HEK293 (cell line): ENCODE results near the gene TIMM50.

Source experiments
- CTCF ChIA-PET: fragments of 350-600 bp; formaldehyde crosslinking; extraction: SDS; loops from one replicate; lab custom pipeline; 2021; ENCODE audit warnings: antibody characterized with exemption; lab: Yijun Ruan, JAX
- POLR2A ChIA-PET: fragments of 300-600 bp; formaldehyde crosslinking; extraction: SDS; loops from one replicate; lab custom pipeline; 2020; ENCODE audit warnings: antibody characterized with exemption, inconsistent platforms; lab: Yijun Ruan, JAX
- H3K27ac ChIP-seq: fragments of 200-500 bp; sonication (Bioruptor generic); 2 replicates; pipeline ENCODE4 v1.5.1; 2014; ENCODE audit warnings: low read depth, low read length, control low read depth, inconsistent platforms; ENCODE audit errors: extremely low read depth
- H3K36me3 ChIP-seq, 2 experiments: fragments of 200-500 bp in 1 of 2; sonication (Bioruptor generic) in 1 of 2; 1 replicate in 1 of 2; 2 replicates in 1 of 2; pipeline ENCODE4 v1.5.1; 2014 to 2017; ENCODE audit warnings: inconsistent platforms in 2 of 2, low read length in 2 of 2; ENCODE audit not compliant: control insufficient read depth in 2 of 2, insufficient read depth in 1 of 2
- H3K4me1 ChIP-seq: fragments of 200-500 bp; sonication (Bioruptor generic); 2 replicates; pipeline ENCODE4 v1.5.1; 2014; ENCODE audit warnings: mild to moderate bottlenecking, low read length, inconsistent platforms; ENCODE audit not compliant: control insufficient read depth, insufficient read depth
- H3K4me3 ChIP-seq: 2 replicates; pipeline ENCODE4 v1.5.1; 2011; ENCODE audit warnings: low read depth, mild to moderate bottlenecking, control low read depth, low read length, moderate library complexity
- H3K9me3 ChIP-seq: fragments of 200-500 bp; sonication (Bioruptor generic); 2 replicates; pipeline ENCODE4 v1.5.1; 2014; ENCODE audit warnings: low read depth, low read length, inconsistent platforms; ENCODE audit not compliant: control insufficient read depth, insufficient read depth
- EGR2 ChIP-seq: fragments of 450-650 bp; formaldehyde crosslinking; IDR thresholded peaks from 2 replicates; pipeline ENCODE4 v1.5.1; 2016; ENCODE audit warnings: low read depth, missing biosample characterization, missing genetic modification characterization
- GFI1B ChIP-seq: fragments of 450-650 bp; formaldehyde crosslinking; IDR thresholded peaks from 2 replicates; pipeline ENCODE4 v1.5.1; 2016; ENCODE audit warnings: missing biosample characterization, missing genetic modification characterization
- KLF10 ChIP-seq: fragments of 450-650 bp; IDR thresholded peaks from 2 replicates; pipeline ENCODE4 v1.5.1; 2018; ENCODE audit warnings: missing biosample characterization, mild to moderate bottlenecking, missing genetic modification characterization
- KLF9 ChIP-seq: fragments of 450-650 bp; formaldehyde crosslinking; IDR thresholded peaks from 2 replicates; pipeline ENCODE4 v1.5.1; 2016; ENCODE audit warnings: missing biosample characterization, missing genetic modification characterization, low read depth
- PRDM1 ChIP-seq: fragments of 450-650 bp; formaldehyde crosslinking; IDR thresholded peaks from 2 replicates; pipeline ENCODE4; 2016; ENCODE audit warnings: missing biosample characterization, missing genetic modification characterization
- SALL2 ChIP-seq: fragments of 450-650 bp; formaldehyde crosslinking; IDR thresholded peaks from 2 replicates; pipeline ENCODE4 v1.5.0; 2017; ENCODE audit warnings: missing biosample characterization, mild to moderate bottlenecking, missing genetic modification characterization, borderline replicate concordance
- TCF7L2 ChIP-seq: IDR thresholded peaks from 2 replicates; pipeline ENCODE4 v1.6.1; 2011; ENCODE audit warnings: low read depth, mild to moderate bottlenecking, inconsistent platforms, low read length, moderate library complexity, borderline replicate concordance
- ZBTB1 ChIP-seq: fragments of 450-650 bp; formaldehyde crosslinking; IDR thresholded peaks from 2 replicates; pipeline ENCODE4 v1.5.1; 2016; ENCODE audit warnings: missing biosample characterization, missing genetic modification characterization
- ZFHX2 ChIP-seq: fragments of 450-650 bp; formaldehyde crosslinking; conservative IDR thresholded peaks from 2 replicates; pipeline ENCODE4 v1.5.1; 2016; ENCODE audit warnings: missing biosample characterization, missing genetic modification characterization
- ZNF140 ChIP-seq: fragments of 450-650 bp; formaldehyde crosslinking; IDR thresholded peaks from 2 replicates; pipeline ENCODE4 v1.5.1; 2016; ENCODE audit warnings: missing biosample characterization, missing genetic modification characterization
- ZNF2 ChIP-seq: fragments of 450-650 bp; formaldehyde crosslinking; IDR thresholded peaks from 2 replicates; pipeline ENCODE4 v1.5.1; 2016; ENCODE audit warnings: missing biosample characterization, missing genetic modification characterization
- ZNF623 ChIP-seq: fragments of 450-650 bp; formaldehyde crosslinking; IDR thresholded peaks from 2 replicates; pipeline ENCODE4 v1.5.1; 2016; ENCODE audit warnings: missing biosample characterization, missing genetic modification characterization
- ZNF664 ChIP-seq: fragments of 450-650 bp; formaldehyde crosslinking; IDR thresholded peaks from 2 replicates; pipeline ENCODE4 v1.5.1; 2016; ENCODE audit warnings: missing biosample characterization, missing genetic modification characterization
- ZNF768 ChIP-seq: fragments of 450-650 bp; formaldehyde crosslinking; IDR thresholded peaks from 2 replicates; pipeline ENCODE4 v1.5.1; 2018; ENCODE audit warnings: missing biosample characterization, mild to moderate bottlenecking, missing genetic modification characterization
- ZNF843 ChIP-seq: fragments of 450-650 bp; formaldehyde crosslinking; IDR thresholded peaks from 2 replicates; pipeline ENCODE4 v1.5.1; 2016; ENCODE audit warnings: missing biosample characterization, missing genetic modification characterization
- TF ChIP-seq, protein P1 (sequence below): fragments of 450-650 bp; formaldehyde crosslinking; IDR thresholded peaks from 2 replicates; pipeline ENCODE4 v1.5.1; 2016; ENCODE audit warnings: missing biosample characterization, missing genetic modification characterization
- TF ChIP-seq, protein P2 (sequence below): fragments of 450-650 bp; IDR thresholded peaks from 2 replicates; pipeline ENCODE4 v1.5.1; 2018; ENCODE audit warnings: missing biosample characterization, mild to moderate bottlenecking, missing genetic modification characterization
- TF ChIP-seq, protein P3 (sequence below): fragments of 450-650 bp; formaldehyde crosslinking; IDR thresholded peaks from 2 replicates; pipeline ENCODE4 v1.5.1; 2016; ENCODE audit warnings: missing biosample characterization, missing genetic modification characterization, borderline replicate concordance

TIMM50 gene

DNA sequence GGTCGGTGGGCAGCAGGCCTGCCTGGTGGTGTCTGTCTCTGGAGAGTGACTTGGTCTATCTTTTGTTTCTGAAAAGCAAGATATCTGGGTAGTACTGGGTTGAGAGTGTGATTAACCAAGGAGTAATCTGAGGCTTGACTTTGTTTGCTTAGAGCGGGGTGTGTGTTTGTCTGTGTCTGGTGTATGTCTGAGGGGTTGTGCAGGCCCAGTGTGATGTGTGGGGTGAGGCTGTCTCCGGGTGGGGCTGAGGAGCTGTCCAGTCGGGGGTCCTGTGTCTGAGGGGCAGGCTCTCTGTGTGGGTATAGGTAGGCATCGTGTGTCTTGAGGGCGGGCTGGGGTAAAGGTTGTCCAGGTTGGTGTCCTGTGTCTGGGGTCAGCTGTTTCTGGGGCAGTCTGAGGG lies 11.1 kb upstream of the TIMM50 start:
- TF ChIP-seq, protein P1, sequence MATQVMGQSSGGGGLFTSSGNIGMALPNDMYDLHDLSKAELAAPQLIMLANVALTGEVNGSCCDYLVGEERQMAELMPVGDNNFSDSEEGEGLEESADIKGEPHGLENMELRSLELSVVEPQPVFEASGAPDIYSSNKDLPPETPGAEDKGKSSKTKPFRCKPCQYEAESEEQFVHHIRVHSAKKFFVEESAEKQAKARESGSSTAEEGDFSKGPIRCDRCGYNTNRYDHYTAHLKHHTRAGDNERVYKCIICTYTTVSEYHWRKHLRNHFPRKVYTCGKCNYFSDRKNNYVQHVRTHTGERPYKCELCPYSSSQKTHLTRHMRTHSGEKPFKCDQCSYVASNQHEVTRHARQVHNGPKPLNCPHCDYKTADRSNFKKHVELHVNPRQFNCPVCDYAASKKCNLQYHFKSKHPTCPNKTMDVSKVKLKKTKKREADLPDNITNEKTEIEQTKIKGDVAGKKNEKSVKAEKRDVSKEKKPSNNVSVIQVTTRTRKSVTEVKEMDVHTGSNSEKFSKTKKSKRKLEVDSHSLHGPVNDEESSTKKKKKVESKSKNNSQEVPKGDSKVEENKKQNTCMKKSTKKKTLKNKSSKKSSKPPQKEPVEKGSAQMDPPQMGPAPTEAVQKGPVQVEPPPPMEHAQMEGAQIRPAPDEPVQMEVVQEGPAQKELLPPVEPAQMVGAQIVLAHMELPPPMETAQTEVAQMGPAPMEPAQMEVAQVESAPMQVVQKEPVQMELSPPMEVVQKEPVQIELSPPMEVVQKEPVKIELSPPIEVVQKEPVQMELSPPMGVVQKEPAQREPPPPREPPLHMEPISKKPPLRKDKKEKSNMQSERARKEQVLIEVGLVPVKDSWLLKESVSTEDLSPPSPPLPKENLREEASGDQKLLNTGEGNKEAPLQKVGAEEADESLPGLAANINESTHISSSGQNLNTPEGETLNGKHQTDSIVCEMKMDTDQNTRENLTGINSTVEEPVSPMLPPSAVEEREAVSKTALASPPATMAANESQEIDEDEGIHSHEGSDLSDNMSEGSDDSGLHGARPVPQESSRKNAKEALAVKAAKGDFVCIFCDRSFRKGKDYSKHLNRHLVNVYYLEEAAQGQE (tag by site-specific recombination): peak; percentile 68
- TF ChIP-seq, protein P2, sequence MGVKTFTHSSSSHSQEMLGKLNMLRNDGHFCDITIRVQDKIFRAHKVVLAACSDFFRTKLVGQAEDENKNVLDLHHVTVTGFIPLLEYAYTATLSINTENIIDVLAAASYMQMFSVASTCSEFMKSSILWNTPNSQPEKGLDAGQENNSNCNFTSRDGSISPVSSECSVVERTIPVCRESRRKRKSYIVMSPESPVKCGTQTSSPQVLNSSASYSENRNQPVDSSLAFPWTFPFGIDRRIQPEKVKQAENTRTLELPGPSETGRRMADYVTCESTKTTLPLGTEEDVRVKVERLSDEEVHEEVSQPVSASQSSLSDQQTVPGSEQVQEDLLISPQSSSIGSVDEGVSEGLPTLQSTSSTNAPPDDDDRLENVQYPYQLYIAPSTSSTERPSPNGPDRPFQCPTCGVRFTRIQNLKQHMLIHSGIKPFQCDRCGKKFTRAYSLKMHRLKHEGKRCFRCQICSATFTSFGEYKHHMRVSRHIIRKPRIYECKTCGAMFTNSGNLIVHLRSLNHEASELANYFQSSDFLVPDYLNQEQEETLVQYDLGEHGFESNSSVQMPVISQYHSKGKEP (tag by site-specific recombination): no peak
- TF ChIP-seq ZNF140 (tag by site-specific recombination): no peak
- TF ChIP-seq SALL2: 0 out of 2 replicates have a peak, but pooled peaks have one; percentile 73
- TF ChIP-seq ZNF2 (tag by site-specific recombination): no peak
- TF ChIP-seq KLF9: no peak
- TF ChIP-seq ZNF843 (tag by site-specific recombination): no peak
- H3K4me3 ChIP-seq: no peak overlapping the region
- no peaks in the 10 kb centered on the region for H3K9me3 ChIP-seq
- H3K36me3 ChIP-seq: peaks cover 98 to 100% of the 10 kb centered on the region in 2 experiments
- CTCF ChIA-PET: interaction anchor here (0.6 to 4.4 kb wide), 3 partner anchors 29 to 685 kb away, joined by 4 to 24 read pairs (median 5); partner anchors contain the start of gene EID2B
- peak overlapping the region; percentile 41; the same call in 1 of the 2 replicates for H3K27ac ChIP-seq
- POLR2A ChIA-PET: interaction anchor here (0.7 to 3.0 kb wide), 2 partner anchors 11 to 34 kb away, joined by 3 to 11 read pairs; partner anchors contain the start of genes RPS16 and TIMM50
- H3K4me1 ChIP-seq: no peaks in the 10 kb centered on the region

DNA sequence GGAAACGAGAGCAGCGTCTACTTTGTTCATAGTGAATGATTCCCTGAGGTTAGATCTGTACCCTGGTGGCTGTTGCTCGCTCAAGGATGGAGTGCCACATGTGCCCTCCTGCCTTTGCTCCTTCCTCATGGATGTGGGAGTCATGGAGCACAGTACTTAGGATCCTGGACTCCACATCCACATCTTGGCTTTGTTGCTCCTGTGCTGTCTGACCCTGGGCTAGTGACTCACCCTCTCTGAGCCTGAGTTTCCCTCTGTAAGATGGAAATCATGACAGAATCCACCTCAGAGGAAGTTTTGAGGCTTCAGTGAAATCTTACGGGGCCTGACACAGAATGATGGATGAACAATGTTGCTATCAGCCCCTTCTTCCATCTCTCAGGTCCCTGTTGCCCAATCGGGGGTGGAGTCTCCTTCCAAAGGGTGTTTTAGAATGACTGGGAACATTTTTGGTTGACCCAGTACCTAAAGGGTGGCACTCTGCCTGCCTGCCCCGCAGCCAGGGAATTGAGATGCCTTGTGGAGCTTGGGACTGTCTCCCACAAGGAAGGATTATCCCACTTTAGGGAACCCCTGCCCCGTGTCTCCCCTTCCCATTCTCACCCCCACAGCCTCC lies 9.8 kb upstream of the TIMM50 start:
- CTCF ChIA-PET: interaction anchor here (0.6 to 4.4 kb wide), 5 partner anchors 14 to 75 kb away, joined by 3 to 24 read pairs (median 3); partner anchors contain the start of genes EID2B and RPS16
- H3K4me1 ChIP-seq: no peaks in the 10 kb centered on the region
- peak overlapping the region; percentile 19; the same call in 1 of the 2 replicates for H3K27ac ChIP-seq
- TF ChIP-seq GFI1B (no peak), ZBTB1 (tag by site-specific recombination) (no peak), KLF10 (tag by site-specific recombination) (no peak), EGR2 (no peak), PRDM1 (tag by site-specific recombination) (no peak), TCF7L2 (no peak), ZNF768 (tag by site-specific recombination) (0 out of 2 replicates have a peak, but pooled peaks have one; percentile 63)
- POLR2A ChIA-PET: interaction anchor here (1.3 to 2.3 kb wide), 3 partner anchors 10 to 35 kb away, joined by 4 to 8 read pairs (median 6); partner anchors contain the start of genes RPS16 and TIMM50
- H3K4me3 ChIP-seq: no peak overlapping the region
- peaks cover 97 to 100% of the 10 kb centered on the region in 2 experiments for H3K36me3 ChIP-seq
- H3K9me3 ChIP-seq: no peaks in the 10 kb centered on the region

DNA sequence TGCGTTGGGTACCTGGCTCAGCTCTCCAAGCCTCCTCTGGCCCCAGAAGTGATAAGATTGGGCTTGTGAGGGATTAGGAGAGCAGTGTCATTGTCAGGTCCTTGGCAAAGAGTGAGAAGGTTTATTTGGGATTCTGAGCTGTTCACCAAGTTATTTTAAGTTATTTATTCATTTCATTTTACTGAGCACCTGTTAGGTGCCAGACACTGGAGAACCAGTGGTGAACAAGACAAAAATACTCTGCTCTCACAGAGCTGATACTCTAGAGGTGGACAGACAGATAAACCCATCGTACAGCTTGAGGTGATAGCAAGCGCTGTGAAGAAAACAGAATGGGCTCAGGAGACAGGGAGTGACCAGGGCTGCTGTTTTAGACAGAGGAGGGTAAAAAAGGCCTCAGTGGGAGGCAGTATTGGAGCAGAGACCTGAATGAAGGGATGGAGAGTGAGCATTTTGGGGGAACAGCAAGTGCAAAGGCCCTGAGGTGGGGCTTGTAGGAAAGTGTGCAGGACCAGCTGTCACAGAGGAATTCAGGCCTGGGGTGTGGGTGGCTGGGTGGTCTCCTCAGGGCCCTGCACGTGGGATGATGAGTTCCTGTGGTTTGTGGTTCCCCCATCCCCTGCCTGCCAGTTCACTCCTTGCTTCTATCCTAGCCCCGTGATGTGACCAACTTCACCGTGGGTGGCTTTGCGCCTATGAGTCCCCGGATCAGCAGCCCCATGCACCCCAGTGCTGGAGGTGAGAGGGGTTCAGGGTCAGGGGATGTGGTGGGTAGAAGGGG lies 8.7 kb upstream of the TIMM50 start:
- TF ChIP-seq, protein P3, sequence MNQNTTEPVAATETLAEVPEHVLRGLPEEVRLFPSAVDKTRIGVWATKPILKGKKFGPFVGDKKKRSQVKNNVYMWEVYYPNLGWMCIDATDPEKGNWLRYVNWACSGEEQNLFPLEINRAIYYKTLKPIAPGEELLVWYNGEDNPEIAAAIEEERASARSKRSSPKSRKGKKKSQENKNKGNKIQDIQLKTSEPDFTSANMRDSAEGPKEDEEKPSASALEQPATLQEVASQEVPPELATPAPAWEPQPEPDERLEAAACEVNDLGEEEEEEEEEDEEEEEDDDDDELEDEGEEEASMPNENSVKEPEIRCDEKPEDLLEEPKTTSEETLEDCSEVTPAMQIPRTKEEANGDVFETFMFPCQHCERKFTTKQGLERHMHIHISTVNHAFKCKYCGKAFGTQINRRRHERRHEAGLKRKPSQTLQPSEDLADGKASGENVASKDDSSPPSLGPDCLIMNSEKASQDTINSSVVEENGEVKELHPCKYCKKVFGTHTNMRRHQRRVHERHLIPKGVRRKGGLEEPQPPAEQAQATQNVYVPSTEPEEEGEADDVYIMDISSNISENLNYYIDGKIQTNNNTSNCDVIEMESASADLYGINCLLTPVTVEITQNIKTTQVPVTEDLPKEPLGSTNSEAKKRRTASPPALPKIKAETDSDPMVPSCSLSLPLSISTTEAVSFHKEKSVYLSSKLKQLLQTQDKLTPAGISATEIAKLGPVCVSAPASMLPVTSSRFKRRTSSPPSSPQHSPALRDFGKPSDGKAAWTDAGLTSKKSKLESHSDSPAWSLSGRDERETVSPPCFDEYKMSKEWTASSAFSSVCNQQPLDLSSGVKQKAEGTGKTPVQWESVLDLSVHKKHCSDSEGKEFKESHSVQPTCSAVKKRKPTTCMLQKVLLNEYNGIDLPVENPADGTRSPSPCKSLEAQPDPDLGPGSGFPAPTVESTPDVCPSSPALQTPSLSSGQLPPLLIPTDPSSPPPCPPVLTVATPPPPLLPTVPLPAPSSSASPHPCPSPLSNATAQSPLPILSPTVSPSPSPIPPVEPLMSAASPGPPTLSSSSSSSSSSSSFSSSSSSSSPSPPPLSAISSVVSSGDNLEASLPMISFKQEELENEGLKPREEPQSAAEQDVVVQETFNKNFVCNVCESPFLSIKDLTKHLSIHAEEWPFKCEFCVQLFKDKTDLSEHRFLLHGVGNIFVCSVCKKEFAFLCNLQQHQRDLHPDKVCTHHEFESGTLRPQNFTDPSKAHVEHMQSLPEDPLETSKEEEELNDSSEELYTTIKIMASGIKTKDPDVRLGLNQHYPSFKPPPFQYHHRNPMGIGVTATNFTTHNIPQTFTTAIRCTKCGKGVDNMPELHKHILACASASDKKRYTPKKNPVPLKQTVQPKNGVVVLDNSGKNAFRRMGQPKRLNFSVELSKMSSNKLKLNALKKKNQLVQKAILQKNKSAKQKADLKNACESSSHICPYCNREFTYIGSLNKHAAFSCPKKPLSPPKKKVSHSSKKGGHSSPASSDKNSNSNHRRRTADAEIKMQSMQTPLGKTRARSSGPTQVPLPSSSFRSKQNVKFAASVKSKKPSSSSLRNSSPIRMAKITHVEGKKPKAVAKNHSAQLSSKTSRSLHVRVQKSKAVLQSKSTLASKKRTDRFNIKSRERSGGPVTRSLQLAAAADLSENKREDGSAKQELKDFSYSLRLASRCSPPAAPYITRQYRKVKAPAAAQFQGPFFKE (tag by site-specific recombination): no peak
- TF ChIP-seq EGR2 (peak; percentile 55), ZFHX2 (tag by site-specific recombination) (0 out of 2 replicates have a peak, but pooled peaks have one; percentile 44), ZNF664 (tag by site-specific recombination) (peak; percentile 88), ZNF623 (tag by site-specific recombination) (peak; percentile 99)
- H3K27ac ChIP-seq: peak overlapping the region; percentile 7; the same call in 1 of the 2 replicates
- H3K36me3 ChIP-seq: peaks cover 97 to 100% of the 10 kb centered on the region in 2 experiments
- no peaks in the 10 kb centered on the region for H3K9me3 ChIP-seq
- no peaks in the 10 kb centered on the region for H3K4me1 ChIP-seq
- CTCF ChIA-PET: interaction anchor here (0.6 to 4.4 kb wide), 9 partner anchors 8 to 1929 kb away, joined by 3 to 24 read pairs (median 4); partner anchors contain the start of genes EID2B, RPS16, SUPT5H and TIMM50
- H3K4me3 ChIP-seq: no peak overlapping the region
- POLR2A ChIA-PET: interaction anchor here (0.6 to 2.3 kb wide), 5 partner anchors 8 to 36 kb away, joined by 3 to 8 read pairs (median 4); partner anchors contain the start of genes RPS16, SUPT5H and TIMM50
